Esophagus muscularis mucosa (tissue), 3 donors: Measurements from ENCODE around the gene KIAA0825.

Source experiments
- POLR2A ChIP-seq: fragments of 450-650 bp; IDR thresholded peaks from one replicate; pipeline ENCODE4 v1.6.1; 2017; ENCODE audit warnings: antibody characterized with exemption, moderate library complexity, mild to moderate bottlenecking, low read depth
- POLR2AphosphoS5 ChIP-seq, 2 donors: sonication (generic); formaldehyde crosslinking; IDR thresholded peaks; one replicate each; pipeline ENCODE4 v1.6.1; 2017; ENCODE audit warnings: antibody characterized with exemption in 2 of 2
- TF ChIP-seq, protein P1 (sequence below), 3 experiments: fragments of 200-600 bp in 2 of 3; fragments of 450-650 bp in 1 of 3; sonication (generic) in 2 of 3; IDR thresholded peaks; one replicate each; pipeline ENCODE4 v1.5.1; 2017 to 2019; ENCODE audit warnings: antibody characterized with exemption in 3 of 3, mild to moderate bottlenecking in 2 of 3, moderate library complexity in 1 of 3

DNA sequence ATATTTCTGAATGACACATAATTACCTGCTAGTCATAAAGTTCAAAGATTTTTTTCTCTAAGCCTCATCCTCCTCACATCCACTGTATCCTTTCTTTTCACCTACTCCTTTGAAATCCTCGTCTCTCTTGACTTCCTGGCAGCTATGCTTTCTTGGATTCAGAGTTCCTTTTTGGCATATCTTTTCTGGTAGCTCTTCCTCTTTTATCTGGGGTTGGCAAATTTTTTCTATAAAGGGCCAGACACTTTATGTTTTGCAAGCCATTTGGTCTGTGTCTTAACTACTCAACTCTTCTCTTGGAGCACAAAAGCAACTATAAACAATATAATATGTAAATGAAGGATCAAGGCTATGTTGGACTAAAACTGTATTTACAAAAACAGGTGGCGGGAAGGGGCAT is 197.5 kb downstream of the KIAA0825 start:
- TF ChIP-seq POLR2A (no peak), POLR2AphosphoS5 (IDR thresholded peaks at IDR 0.05) (no peak)
- TF ChIP-seq, protein P1, sequence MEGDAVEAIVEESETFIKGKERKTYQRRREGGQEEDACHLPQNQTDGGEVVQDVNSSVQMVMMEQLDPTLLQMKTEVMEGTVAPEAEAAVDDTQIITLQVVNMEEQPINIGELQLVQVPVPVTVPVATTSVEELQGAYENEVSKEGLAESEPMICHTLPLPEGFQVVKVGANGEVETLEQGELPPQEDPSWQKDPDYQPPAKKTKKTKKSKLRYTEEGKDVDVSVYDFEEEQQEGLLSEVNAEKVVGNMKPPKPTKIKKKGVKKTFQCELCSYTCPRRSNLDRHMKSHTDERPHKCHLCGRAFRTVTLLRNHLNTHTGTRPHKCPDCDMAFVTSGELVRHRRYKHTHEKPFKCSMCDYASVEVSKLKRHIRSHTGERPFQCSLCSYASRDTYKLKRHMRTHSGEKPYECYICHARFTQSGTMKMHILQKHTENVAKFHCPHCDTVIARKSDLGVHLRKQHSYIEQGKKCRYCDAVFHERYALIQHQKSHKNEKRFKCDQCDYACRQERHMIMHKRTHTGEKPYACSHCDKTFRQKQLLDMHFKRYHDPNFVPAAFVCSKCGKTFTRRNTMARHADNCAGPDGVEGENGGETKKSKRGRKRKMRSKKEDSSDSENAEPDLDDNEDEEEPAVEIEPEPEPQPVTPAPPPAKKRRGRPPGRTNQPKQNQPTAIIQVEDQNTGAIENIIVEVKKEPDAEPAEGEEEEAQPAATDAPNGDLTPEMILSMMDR (IDR thresholded peaks at IDR 0.05): no peak
